ENCODE measurements around the gene ARHGAP28.

ARHGAP28 gene

GRCh38 chr18:6732952-6733351 is 3.4 kb downstream of the ARHGAP28 start:
- DNase-seq (ENCODE audit: low spot score) (no peak), FAIRE-seq (no peak)

- FAIRE-seq (peak; percentile 63), DNase-seq (ENCODE audit: low spot score) (no peak)
Measured at GRCh38 chr18:6733758-6734157, 4.2 kb downstream of the ARHGAP28 start.

GRCh38 chr18:6734726-6735430 is 5.4 kb downstream of the ARHGAP28 start:
- FAIRE-seq (no peak), DNase-seq (ENCODE audit: low spot score) (no peak)

- no peak for DNase-seq (ENCODE audit: low spot score)
- FAIRE-seq, result no peak
Measured at GRCh38 chr18:6737833-6738232, 8.3 kb downstream of the ARHGAP28 start.

GRCh38 chr18:6738622-6739021 is 9.1 kb downstream of the ARHGAP28 start:
- FAIRE-seq, result peak; percentile 82
- no peak for DNase-seq (ENCODE audit: low spot score)

DNA sequence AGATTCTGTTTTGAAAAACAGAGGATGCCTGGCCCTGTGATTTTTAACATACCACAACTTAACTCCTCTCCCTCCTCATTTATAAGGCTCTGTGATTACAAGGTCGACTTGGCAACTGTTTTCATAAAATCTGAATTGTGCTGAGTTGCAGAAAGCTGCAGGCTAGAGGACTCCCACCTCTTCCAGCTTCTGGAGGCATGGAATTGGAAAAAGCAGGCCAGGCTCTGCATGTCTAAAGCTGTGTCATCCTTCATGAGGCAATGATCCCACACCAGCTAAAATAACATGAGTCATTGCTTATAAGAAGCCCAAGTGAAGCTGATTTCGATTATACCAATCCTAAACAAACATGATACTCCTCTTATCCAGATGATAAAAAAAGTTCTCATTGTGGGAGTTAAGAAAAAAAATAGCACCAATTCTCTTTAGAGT is 11.7 kb downstream of the ARHGAP28 start:
- peak; percentile 88 for DNase-seq (ENCODE audit: low spot score)
- FAIRE-seq, result peak; percentile 74

DNA sequence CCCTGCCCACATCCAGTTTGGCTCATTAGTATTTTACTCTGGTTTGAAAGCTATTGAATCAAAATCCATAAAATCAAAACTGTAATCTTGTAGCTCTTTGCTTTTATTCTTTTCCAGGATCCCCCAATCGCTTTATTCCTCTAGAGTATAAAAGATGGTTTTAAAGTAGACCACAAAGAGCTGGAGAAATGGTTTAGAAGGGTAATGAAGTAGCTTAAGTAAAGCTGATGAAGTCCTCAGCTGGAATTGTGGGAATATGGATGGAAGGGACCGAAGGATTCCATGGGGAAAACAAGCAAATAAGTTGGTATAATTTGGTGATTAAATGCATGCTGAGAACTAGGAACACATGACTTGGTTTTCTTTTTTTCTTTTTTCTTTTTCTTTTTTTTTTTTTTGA is 12.3 kb downstream of the ARHGAP28 start:
- no peak for DNase-seq (ENCODE audit: low spot score)
- no peak for FAIRE-seq

DNA sequence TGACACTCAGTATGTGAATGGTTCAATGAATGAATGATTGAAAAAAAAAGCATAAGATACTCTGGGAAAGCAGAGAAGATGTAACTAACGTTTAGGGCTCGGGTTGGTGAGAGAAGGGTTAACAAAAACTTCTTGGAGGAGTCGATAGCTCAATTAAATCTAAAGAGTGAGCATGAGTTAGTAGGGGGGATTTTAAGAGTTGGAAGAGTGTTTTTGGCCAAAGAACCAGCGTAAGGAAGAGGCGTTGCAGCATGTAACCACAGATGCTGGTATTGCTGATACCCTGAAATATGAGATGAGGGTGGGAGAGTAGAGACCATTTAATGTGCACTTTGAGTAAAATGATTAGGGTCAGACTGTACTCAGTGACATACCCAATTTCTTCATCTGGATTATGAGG is 14.5 kb downstream of the ARHGAP28 start:
- FAIRE-seq (no peak), DNase-seq (ENCODE audit: low spot score) (no peak)

DNA sequence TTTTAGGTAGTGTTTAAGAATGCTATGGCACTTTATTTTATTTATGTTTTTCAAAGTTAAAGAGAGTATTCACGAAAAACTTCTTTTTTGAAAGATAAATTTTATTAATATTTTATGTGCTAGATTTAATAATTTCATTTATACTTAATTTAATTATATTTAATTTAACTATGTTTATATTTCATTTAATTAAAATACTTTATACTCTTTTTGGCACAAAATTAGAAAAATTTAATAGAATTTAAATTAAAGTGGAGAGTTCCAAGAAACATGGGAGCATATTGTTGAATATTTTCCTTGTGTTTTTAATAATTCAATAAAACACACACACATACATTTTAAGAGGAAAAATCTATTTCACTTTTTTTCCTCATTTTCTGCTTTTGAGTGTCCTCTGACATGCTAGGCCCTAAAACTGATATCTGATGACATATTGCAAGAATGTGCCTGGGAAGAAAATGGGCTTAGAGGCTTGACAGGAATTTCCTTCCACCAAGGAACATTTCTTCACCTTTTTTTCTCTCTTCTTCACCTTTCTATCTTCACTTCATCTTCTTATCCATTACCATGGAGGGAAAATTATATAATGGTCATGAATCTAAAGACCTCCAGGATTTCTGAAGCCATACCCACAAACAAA is 15.4 kb downstream of the ARHGAP28 start:
- DNase-seq (ENCODE audit: low spot score), result no peak
- FAIRE-seq, result no peak

GRCh38 chr18:6745504-6746031 is 16.1 kb downstream of the ARHGAP28 start:
- no peak for DNase-seq (ENCODE audit: low spot score)
- FAIRE-seq, result peak; percentile 92

DNA sequence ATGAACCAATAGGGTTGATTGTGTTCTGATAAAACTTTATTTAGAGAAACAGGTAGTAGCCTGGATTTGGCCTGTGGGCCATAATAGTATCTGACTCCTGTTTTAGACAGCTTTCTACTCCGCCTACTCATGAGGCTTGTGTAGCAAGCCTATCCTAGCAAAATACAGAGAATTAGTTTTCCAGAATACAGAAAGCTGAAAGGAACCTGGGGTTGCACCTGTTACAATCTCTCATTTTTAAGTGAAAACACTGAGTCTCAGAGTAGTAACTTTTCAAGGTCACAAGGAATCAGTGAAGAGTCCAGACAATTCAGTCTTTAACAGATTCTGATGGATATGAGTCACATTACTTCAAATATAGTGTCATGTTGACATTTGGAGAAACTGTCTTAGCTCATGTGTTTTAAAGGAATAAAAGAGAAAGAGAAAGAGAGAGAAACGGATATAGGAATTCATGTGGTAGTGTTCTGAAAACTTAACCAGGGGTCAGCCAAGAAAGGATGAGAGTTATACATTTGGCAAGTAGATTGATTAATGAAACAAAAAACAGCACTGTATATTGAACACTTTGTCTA is 17.0 kb downstream of the ARHGAP28 start:
- FAIRE-seq, result no peak
- peak; percentile 45 for DNase-seq (ENCODE audit: low spot score)

- peak; percentile 90 for DNase-seq (ENCODE audit: low spot score)
- FAIRE-seq, result peak; percentile 98
Measured at GRCh38 chr18:6747646-6748045, 18.1 kb downstream of the ARHGAP28 start.

DNA sequence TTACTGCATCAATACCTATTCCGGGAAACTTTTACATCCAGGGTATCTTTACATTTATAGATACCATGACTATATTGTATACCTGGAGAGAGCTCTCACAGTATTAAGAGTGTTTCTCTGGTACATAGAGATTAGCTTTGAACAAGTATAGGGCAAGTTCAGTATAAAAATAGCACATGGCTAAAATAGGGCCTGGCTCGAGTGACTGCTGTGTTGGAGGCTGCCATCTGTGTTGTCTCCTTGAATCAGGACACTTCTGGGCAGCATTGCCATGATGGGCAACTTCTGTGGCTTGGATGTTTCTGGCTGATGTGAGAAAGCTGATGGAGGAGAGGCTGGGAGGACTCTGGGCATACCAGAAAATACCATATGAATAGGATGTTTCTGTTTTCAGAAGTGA is 18.7 kb downstream of the ARHGAP28 start:
- no peak for DNase-seq (ENCODE audit: low spot score)
- FAIRE-seq, result peak; percentile 5

GRCh38 chr18:6750411-6750810 is 20.9 kb downstream of the ARHGAP28 start:
- FAIRE-seq, result no peak
- DNase-seq (ENCODE audit: low spot score), result no peak

GRCh38 chr18:6751222-6751621 is 21.7 kb downstream of the ARHGAP28 start:
- FAIRE-seq (no peak), DNase-seq (ENCODE audit: low spot score) (no peak)

DNA sequence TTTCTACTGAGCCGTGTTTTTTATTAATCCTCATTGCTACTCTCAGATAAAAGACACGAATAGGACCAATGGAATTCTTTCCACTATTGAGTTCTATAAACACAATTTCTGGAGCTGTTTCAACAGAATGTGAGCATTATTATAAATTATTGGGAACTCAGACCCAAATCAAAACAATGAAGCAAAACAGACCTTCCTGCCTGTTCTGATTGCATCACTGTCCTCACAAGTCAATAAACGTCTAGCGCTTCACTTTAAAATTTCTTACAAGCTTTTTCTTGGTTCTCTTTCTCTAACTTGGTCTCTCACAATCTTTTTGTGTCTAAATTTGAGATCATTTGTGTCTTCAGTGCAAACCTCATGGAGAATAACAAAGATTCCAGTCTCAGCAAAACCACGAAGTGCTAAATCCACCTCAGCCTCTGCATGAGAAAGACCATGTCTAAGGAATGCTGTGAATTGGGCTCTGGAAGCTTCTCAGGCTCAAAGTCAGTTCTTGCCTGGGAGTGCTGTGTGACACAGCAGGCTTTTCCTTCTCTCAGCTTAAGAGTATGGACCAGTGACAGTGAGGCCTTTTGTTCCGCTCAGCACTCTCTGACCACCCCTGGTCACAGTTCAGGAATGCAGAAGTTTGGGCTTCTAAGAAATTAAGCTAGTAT is 22.8 kb downstream of the ARHGAP28 start:
- peak; percentile 55 for DNase-seq (ENCODE audit: low spot score)
- FAIRE-seq, result peak; percentile 74

DNA sequence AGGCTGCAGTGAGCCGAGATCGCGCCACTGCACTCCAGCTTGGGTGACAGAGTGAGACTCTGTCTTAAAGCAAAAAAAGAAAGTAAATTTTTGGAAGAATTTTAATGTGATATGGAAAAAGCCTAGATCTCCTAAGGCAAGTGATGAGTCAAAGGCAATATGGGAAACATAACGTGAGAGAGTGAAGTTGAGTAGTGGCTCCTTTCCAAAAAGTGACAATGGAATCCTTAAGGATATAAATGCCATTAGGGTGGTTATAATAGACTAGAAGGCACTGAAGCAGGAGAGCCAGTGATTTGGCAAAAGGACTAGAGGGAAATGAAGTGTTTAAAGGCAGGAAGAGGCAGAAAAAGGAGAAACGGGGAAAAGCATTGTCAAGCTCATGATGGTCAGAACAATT is 25.6 kb downstream of the ARHGAP28 start:
- no peak for FAIRE-seq
- DNase-seq (ENCODE audit: low spot score), result no peak

DNA sequence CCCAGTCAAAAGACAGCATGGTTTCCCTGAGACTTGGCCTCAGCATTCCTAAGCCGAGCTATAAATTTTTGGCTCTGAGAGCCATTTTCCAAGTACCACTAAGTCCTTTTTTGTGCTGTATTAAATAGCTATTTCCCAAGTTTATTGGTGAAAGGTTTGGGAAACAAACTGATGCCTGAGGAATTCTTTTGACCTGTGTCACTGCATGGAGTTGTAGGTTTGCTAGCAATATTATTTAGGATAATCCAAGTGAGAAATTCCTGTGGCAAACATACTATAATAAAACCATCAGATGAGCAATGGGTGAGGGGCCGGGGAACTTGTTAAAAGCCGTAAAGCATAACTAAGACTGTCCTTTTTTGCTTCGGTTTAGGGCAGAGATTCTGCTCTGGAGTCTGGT is 28.4 kb downstream of the ARHGAP28 start:
- FAIRE-seq, result peak; percentile 79
- peak; percentile 72 for DNase-seq (ENCODE audit: low spot score)

DNA sequence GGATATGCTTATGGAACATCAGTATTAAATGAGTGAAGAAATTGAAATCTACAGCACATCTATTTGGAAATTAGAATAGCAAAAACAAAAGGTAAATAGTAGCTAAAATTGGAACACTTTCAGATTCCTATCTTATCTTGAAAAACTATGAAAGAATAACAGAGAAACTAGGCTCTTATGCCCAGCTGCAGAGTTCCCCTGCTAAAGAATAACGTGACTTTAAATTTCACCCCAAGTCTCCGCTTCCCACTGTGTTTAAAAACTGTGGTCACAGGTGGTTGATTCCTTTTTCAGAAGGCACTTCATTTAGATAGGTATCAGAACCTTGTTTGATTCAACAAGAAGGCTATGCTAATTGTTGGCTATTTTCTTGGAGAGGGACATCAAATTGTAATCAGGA is 30.1 kb downstream of the ARHGAP28 start:
- peak; percentile 42 for FAIRE-seq

GRCh38 chr18:6763524-6763923 is 34.0 kb downstream of the ARHGAP28 start:
- no peak for DNase-seq (ENCODE audit: low spot score)
- FAIRE-seq, result no peak

More for the DNA sequence above, 30.1 kb downstream of the ARHGAP28 start:
- DNase-seq (ENCODE audit: low spot score), result no peak

DNA sequence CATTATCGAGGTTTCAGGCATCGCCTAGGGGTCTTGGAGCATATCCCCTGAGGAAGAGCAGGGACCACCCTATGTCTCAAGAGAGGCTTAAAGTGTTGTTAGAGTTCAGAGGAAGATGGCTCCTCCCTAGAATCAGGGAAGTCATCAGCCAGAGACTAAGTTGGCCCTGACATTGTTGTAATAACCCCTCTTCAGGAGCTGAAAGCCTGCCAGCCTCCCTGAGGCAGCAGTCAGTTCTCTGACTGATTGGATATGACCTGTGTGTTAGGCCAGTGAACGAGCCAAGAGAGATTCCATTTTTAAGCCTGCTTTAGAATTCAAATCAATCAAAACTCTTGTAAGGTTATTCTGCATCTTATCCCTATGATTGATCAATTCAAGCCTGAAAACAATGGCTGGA is 34.9 kb downstream of the ARHGAP28 start:
- DNase-seq (ENCODE audit: low spot score), result no peak
- FAIRE-seq, result no peak

- peak; percentile 37 for FAIRE-seq
Measured at GRCh38 chr18:6773777-6774176, 44.3 kb downstream of the ARHGAP28 start.

More at GRCh38 chr18:6773777-6774176, 44.3 kb downstream of the ARHGAP28 start:
- DNase-seq (ENCODE audit: low spot score), result no peak

Measured in urothelium cell line (cell line).